ENCODE data around the gene BCAS3.

DNA sequence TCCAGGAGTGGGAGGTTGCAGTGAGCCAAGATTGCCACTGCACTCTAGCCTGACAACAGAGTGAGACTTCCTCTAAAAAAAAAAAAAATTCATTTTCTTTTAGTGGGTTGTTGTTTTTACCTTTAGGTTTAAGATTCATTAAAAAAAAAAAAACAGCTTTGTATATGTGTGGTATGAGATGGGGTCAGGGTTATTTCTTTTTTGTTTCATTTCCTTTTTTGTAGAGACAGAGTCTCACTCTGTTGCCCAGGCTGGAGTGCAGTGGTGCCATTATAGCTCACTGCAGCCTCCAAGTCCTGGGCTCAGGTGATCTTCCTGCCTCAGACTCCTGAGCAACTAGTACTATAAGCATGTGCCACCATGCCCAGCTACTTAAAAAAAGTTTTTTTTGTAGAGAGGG lies 47.0 kb downstream of the BCAS3 start:
- TF ChIP-seq, protein P1, sequence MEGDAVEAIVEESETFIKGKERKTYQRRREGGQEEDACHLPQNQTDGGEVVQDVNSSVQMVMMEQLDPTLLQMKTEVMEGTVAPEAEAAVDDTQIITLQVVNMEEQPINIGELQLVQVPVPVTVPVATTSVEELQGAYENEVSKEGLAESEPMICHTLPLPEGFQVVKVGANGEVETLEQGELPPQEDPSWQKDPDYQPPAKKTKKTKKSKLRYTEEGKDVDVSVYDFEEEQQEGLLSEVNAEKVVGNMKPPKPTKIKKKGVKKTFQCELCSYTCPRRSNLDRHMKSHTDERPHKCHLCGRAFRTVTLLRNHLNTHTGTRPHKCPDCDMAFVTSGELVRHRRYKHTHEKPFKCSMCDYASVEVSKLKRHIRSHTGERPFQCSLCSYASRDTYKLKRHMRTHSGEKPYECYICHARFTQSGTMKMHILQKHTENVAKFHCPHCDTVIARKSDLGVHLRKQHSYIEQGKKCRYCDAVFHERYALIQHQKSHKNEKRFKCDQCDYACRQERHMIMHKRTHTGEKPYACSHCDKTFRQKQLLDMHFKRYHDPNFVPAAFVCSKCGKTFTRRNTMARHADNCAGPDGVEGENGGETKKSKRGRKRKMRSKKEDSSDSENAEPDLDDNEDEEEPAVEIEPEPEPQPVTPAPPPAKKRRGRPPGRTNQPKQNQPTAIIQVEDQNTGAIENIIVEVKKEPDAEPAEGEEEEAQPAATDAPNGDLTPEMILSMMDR (IDR thresholded peaks at IDR 0.05; ENCODE audit: low read depth, low read length, poor library complexity, severe bottlenecking), result no peak
- TF ChIP-seq EZH2phosphoT487 (IDR thresholded peaks at IDR 0.05; ENCODE audit: borderline replicate concordance, low read length), result no peak

Data from DOHH2 (cell line).